Stimulated activated naive CD4-positive, alpha-beta T cell (primary cell): ENCODE data around the gene ECEL1.
"Not testable (repeated sequence)": the region's sequence is repeated elsewhere in the genome, so short reads cannot be mapped to it uniquely, and the experiment has no call there.

Experiments used
- DNase-seq, 6 experiments: peaks; one replicate each; lab custom pipeline; 2025; lab: John Stamatoyannopoulos, UW

The ECEL1 gene

GRCh38 chr2:232487385-232488096 is at the start of gene ECEL1:
Gene ECEL1 (minus strand): TSS chr2:232487834. CDS start chr2:232486653, 1,181 bp downstream.
- no peak for DNase-seq

GRCh38 chr2:232537079-232537478 is 49.4 kb upstream of the ECEL1 start:
- no peak for DNase-seq

GRCh38 chr2:232535761-232536530 is 48.3 kb upstream of the ECEL1 start:
- no peak for DNase-seq

GRCh38 chr2:232534940-232535651 is 47.5 kb upstream of the ECEL1 start:
- no peak for DNase-seq

GRCh38 chr2:232533944-232534710 is 46.5 kb upstream of the ECEL1 start:
- DNase-seq: no peak

- not testable (repeated sequence) for DNase-seq
These were observed 45.2 kb upstream of the ECEL1 start for GRCh38 chr2:232532821-232533220.

- no peak for DNase-seq
These were observed 44.8 kb upstream of the ECEL1 start for GRCh38 chr2:232532419-232532818.

- DNase-seq: no peak
These were observed 43.1 kb upstream of the ECEL1 start for GRCh38 chr2:232530626-232531260.

- no peak for DNase-seq
These were observed 42.3 kb upstream of the ECEL1 start for GRCh38 chr2:232529806-232530547.

- peak in 1 of 6 experiments; percentile 9 for DNase-seq
These were observed 41.3 kb upstream of the ECEL1 start for GRCh38 chr2:232528746-232529460.

GRCh38 chr2:232527905-232528470 is 40.4 kb upstream of the ECEL1 start:
- no peak for DNase-seq

- no peak for DNase-seq
These were observed 38.8 kb upstream of the ECEL1 start for GRCh38 chr2:232526372-232526941.

- DNase-seq: no peak
These were observed 38.2 kb upstream of the ECEL1 start, which contains the start of gene CHRND for GRCh38 chr2:232525791-232526371. Gene CHRND (plus strand): TSS chr2:232526160. CDS start chr2:232526216, 56 bp downstream.

GRCh38 chr2:232525199-232525598 is 37.6 kb upstream of the ECEL1 start:
- DNase-seq: no peak

- DNase-seq: no peak
These were observed 37.1 kb upstream of the ECEL1 start for GRCh38 chr2:232524771-232525170.

GRCh38 chr2:232523682-232524597 is 36.3 kb upstream of the ECEL1 start:
- peak in 1 of 6 experiments; percentile 8 for DNase-seq

GRCh38 chr2:232523402-232523681 is 35.7 kb upstream of the ECEL1 start:
- no peak for DNase-seq
